Measurements from ENCODE around the gene ADTRP.

DNA sequence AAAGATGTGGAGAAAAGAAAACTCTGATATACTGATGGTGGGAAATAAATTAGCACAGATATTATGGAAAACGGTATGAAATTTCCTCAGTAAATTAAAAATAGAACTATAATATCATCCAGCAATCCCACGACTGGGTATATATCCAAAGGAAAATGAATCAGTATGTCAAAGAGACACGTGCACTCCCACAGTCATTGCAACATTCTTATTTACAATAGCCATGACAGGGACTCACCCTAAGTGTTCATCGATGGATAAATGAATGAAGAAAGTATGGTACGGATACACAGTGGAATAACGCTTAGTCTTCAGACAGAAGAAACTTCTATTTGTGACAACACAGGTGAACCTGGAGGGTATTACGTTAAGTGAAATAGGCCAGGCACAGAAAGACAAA lies 5.7 kb upstream of the ADTRP start:
- TF ChIP-seq, protein P1, sequence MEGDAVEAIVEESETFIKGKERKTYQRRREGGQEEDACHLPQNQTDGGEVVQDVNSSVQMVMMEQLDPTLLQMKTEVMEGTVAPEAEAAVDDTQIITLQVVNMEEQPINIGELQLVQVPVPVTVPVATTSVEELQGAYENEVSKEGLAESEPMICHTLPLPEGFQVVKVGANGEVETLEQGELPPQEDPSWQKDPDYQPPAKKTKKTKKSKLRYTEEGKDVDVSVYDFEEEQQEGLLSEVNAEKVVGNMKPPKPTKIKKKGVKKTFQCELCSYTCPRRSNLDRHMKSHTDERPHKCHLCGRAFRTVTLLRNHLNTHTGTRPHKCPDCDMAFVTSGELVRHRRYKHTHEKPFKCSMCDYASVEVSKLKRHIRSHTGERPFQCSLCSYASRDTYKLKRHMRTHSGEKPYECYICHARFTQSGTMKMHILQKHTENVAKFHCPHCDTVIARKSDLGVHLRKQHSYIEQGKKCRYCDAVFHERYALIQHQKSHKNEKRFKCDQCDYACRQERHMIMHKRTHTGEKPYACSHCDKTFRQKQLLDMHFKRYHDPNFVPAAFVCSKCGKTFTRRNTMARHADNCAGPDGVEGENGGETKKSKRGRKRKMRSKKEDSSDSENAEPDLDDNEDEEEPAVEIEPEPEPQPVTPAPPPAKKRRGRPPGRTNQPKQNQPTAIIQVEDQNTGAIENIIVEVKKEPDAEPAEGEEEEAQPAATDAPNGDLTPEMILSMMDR (conservative IDR thresholded peaks at IDR 0.05; ENCODE audit: low read length), result no peak
- no peak for TF ChIP-seq EZH2phosphoT487 (IDR thresholded peaks at IDR 0.05; ENCODE audit: borderline replicate concordance, low read depth, low read length)

Data from OCI-LY7 (cell line).